Measurements from ENCODE around the gene NEBL.

Gene NEBL

DNA sequence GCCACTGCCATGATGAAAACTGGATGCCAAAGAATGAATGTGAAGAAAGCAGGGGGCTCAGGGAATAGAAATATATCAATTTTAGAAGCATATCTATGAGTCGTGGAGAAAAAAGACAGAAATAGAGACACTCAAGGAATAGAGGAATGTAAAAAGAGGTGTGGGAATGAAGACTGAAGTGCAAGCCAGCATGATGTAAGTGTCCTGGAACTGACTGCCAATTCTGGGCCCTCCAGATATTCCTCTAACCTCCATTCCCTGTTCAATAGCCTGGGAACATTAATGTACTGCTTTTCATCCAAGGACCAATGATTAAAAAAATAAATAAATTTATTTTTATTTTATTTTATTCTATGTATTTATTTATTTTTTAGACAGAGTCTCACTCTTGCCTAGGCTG is 40.6 kb downstream of the NEBL start:
- DNase-seq: no peak

DNA sequence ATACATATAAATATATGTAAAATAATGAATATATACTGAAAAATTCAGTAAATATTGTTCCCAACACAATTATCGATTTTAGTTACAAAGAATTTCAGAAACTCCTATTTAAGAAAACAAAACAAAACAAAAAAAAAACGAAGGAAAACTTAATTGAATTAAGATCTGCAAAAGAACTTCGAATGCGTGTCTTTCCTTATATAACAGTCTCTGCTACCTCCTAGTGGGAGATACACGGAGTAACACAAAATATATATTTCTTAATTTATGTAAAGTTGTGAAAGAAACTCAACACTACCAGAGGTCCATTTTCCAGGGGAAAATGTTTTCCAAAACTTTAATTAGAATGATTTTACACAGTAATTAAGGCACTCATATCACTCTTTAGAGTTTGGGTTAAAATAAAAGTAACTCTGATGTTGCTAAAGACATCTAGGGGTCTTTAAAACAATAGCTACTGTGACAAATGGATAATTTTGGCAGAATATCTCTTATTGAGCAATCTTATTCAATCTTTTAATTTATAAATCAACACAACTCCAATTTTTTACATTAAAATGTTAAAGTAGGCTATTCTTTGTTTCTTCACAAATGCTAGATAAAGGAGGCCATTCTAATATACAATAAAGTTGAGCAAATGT is 41.6 kb downstream of the NEBL start:
- DNase-seq: peak; percentile 61

DNA sequence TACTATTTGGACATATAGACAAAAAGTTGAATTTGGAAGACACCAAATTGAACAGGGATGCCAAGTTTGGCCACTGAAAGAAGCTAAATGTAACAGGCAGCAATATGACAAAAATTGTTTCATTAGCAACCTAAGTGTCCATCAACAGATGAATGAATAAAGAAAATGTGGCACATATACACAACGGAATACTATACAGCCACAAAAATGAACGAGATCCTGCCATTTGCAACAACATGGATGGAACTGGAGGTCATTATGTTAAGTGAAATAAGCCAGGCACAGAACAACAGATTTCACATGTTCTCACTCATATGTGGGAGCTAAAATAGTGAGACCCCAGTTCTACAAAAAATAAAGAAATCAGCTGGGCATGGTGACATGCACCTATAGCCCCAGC is 43.8 kb downstream of the NEBL start:
- no peak for DNase-seq

DNA sequence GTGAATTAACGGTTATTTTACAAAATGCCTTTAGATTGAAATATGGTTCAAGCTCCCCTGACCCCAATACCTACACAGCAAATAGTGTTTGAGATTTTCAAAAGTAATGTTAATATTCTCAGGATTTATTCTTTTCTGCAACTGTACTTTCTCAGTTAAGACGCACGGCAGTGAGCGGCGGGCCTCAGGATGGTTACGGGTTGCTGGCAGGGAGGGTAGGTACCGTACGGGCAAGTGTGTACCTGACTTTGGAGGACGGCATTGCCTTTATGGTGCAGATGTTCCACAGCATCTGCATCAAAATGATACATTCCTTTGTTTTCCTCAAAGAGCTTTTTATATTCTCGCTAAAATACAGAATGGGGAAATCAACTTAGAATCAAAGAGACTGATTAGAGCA is 44.8 kb downstream of the NEBL start:
- DNase-seq: no peak

DNA sequence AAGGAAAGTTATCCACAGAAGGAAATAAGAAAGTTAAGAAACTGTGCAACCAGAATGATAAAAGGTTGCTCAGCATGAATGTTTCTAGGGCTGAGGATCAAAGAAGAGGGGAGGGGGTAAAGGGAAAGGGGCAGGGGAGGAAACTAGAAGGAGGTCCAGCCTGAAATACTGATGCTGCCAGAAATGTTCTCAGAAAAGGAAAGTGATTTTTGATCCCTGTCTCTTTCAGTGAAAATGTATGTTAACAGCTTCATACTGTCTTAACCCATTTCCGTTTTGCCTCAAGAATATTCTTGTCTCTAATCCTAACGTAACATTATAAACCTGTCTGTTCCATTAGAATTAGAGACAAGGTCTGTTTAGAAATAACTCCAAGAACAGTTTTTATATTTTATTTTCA is 49.6 kb downstream of the NEBL start:
- no peak for DNase-seq

DNA sequence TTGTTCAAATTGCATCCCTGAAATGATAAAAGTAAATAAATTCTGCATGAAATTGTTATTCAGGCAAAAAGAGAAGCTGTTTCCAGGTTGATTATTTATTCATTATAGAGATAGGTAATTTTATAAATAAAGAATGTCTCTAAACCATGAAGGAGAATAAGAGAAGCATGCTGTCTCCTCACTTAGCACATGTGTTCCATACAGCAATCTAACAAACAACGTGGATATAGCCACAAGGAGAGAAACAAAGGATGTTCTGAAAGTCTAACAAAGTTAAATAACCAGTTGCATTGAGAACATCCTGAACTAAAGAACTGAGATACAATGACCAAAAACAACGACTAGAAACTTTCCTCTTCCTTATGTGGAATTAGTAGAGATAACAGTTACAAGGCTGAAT is 50.8 kb downstream of the NEBL start:
- DNase-seq: no peak

DNA sequence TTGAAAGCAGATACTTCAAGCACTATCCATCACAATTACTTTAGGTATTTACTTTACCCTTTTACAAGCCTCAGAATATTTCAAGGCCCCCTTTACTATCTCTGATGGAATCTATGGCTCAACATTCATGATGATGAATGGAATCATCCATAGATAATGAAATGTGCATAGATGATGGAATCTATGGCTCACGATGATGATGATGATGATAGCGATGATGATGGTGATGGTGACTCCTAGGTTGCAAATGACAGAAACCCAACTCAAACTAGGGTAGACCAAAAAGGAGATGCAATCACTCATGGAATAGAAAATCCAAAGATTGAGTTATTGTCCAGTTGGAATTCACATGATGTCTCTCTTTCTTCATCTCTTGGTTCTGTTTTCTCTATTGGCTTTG is 55.7 kb downstream of the NEBL start:
- no peak for DNase-seq

DNA sequence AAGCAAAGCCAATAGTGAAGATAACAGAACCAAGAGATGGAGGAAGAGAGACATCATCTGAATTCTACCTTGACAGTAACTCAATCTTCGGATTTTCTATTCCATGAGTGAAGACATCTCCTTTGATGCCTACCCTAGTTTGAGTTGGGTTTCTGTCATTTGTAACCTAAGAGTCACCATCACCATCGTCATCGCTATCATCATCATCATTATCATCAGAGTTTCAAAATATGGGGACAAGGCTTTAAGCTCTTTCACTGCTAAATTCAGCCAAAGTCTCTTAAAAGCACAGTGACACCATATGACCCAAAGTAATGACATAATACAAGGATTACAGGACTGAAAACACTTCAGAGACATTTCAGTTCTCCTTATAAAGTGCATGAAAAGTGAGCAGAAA is 57.2 kb downstream of the NEBL start:
- no peak for DNase-seq

DNA sequence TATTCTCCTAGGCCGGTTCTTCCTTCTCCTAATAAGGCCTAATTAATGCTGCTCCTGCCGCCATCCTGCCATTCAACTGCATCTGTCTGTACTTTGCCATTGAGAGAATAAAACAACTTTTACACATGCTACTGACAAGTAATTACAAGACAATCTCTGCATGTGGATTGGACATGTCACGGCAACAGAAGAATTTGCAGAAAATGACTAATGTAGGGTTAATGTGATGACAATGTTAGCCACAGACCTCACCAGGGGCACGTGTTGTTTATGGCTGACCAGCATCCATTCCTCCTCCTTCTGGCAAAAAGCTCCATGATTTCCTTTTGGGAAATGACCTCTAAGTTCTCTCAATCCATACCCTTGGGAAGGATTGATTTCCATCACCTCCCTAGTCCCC is 58.0 kb downstream of the NEBL start:
- DNase-seq: no peak

DNA sequence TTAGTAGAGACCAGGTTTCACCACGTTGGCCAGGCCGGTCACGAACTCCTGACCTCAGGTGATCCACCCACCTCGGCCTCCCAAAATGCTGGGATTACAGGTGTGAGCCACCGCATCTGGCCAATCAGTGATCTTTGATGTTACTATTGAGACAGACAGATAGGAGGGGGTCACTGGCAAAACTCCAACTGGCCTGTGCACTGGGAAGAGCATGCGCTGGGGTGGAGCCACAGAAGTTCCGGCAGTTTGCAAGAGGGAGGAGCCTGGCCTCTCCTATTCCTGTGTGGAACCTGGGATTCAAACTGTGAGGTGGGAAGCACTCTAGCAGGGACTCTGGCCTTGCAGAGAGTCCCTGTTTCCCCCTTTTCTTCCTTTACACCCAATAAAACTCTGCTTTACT is 60.7 kb downstream of the NEBL start:
- DNase-seq: no peak

DNA sequence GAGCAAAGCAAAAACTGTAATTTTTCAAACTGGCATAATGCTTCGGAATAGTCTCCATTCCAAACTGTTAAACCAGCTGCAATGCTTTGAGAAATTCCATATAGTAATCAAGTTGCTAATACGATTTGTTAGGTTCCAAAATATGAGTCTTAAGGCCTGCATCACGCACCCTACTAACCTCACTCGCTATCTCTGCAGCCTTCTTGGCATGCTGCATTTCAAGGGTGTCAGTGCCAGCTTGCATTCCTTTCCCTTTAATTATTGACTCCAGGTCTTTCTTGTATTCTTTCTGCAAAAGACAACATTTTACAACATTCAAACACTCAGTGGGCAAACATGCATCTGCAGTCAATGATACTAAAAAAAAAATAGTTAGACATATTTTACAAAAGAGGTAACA is 61.8 kb downstream of the NEBL start:
- DNase-seq: no peak

DNA sequence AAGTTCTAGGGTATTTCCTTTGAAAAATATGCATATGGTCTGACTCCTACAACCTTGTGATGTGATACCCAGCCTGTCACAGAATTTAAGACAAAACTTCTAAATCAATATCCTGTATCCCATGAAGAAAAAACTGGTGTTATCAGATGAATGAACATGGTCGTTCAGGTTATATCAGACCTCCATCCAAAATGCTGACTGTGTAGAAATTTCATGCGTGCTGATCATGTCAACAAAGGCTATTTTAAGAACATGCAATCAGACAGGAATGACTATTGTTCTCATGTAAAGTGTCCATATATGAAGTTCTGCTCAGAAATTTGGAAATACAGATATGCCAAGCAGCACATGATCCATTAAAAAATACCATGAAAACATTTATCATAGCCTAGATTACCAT is 62.3 kb downstream of the NEBL start:
- no peak for DNase-seq

DNA sequence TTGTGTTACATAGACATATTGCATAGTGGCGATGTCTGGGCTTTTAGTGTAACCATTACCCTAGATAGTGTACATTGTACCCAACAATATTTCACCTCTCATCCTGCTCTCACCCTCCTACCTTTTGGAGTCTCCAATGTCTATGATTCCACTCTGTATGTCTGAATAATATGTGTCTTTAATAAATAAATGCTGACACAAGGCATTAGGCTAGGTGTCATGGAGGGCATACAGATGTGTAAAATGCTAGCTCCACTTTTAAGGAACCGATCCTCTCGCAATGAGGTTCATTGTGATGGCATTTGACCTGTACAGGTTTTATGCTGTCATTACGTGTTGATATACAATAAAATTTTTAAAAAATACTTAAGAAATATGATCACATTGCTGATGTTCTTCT is 74.3 kb downstream of the NEBL start:
- no peak for DNase-seq

DNA sequence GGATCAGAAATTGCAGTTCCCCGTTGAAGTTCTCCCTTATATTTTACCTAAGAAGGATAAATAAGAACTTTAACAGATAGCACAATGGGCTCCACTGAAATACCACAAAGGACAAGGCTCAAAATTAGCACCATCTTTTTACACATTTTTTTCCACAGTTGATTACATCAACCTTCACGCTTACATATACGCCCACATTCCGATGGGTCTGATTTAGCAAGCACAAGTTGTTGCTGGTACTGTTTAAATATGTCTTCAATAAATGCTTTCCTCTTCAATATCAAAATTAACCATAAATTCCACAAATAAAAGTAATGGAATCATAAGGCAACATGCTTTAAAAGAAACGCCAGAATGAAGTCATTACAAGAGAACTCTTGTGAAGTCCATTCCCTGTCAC is 79.5 kb downstream of the NEBL start:
- no peak for DNase-seq

DNA sequence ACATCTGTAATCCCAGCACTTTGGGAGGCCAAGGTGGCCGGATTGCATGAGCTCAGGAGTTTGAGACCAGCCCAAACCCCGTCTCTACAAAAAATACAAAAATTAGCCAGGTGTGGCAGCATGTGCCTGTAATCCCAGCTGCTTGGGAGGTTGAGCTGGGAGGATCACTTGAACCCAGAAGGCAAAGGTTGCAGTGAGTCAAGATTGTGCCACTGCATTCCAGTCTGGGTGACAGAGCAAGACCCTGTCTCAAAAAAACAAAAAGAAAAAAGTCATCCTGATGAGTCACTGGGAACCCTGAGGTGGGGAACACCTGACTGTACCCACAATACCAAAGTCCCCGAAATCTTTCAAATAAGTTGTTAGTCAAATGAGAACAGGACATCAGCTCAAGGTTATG is 80.0 kb downstream of the NEBL start:
- DNase-seq: no peak

DNA sequence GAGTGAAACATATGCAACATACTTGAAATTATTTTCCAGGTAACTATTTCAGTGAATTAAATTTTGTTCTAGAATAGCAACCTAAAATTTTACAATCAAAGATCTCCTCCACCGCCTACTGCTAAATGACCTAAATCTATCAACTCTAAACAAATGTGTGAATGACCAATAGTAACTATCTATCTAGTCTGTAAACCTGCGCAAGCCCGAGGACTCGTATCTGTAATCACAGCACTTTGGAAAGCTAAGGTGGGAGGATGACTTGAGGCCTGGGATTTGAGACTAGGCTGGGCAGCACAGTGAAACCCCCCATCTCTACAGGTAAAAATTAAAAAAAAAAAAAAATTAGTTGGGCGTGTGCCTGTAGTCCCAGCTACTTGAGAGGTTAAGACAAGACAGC is 83.0 kb downstream of the NEBL start:
- DNase-seq: no peak

DNA sequence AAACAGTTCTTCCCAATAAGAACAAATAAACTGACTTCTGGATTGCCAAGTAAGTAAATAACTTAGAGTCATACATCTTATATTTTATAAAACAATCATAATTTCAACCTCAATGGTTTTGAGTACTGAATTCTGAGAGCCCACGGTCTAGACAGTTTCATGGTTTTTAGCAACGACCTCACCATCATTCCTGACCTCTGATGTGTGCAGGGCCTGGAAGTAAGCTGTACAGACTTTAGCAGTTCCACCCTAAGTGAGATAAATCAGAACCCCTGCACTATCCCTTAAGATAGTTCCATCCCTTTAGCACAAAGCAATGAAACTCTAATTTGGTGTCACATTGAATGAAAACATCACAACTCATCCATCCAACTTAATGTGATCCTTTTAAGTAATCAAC is 86.0 kb downstream of the NEBL start:
- DNase-seq: peak; percentile 54

DNA sequence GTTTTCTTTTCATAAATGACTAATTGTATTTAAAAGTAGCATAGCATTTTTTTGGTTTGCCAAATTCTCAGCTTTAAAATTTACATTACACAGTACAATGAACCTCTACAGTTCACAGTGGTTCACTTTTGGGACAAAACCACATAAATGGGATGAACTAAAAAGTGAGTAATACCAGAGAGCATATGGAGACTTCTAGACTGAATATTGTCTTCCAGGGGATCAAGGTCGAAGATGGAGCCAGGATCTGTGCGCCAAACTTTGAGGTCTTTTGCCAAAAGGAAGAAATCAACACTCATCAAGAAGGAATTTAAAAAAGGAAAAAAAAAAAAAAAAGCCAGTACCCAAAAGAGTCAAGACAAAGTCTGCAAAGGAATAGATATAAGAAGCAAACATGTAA is 87.5 kb downstream of the NEBL start:
- DNase-seq: no peak

DNA sequence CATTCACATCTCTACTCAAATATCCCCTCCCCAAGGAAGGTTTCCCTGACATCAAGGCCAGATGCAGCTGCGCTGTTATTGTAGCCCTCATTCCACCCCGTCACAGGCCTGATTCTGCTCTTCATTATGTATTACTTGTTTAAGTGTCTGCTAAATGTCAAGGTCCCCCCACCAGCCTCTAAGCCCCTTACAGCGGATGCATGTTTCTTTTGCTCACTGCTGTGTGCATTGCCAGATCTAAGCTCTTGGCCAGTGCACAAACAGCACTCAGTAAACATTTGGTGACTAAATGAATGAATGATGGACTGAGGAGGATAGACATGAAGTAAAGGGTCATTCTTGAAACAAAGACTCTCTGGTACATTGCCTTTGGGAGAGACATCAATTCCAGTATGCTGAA is 90.6 kb downstream of the NEBL start:
- no peak for DNase-seq

DNA sequence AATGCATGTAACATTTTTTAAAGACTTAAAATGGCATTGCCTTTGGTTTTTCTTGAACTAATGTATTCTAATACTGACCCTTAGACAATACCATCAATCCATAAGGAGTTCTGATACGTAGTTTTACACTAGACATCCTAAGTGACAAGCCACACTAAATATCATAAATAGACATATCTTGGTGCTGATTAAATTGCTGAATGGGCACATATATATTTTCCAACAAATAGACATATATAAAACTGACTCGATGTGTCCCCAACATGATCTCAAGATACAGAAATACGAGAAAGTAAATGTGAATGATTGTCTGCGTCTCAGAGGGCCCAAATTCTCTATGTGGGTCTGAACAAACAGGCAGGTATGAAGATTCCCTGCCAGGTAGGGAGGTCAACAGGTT is 99.8 kb downstream of the NEBL start:
- DNase-seq: no peak

DNA sequence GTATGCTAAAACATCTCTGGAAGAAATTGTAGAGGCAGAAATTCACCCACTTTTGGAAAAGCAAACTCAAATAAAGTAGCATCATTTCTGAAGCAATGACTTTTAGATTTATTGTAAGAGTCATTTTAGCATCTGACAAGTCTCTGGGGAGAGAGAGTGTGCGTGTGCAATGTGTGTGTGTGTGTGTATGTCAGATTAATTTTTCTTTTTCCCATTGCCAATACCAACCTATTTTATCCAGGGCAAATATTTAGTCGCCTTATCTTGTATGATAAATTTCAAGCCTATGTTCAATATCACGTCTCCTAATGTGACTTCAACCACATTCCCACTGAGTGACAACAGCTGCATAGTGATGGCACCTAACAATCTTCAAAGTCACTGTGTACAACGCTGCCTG is 101.7 kb downstream of the NEBL start:
- no peak for DNase-seq

DNA sequence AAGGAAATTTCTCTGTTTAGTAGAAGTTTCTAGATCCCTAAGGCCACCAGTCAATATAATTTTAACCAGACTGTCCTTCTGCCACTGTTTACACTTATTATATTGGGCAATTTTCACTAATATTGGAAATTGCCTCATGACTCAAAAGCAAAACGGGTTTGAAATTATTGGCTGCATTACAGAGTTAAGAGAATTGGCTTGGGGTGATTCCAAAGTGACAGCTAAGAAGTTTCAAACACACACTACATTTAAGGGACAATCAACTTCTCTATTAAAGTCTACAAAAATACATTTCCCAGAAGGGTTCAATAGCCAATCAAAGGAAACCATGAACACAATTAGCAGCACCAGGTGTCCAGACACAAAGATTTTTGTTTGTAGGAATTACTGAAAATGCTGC is 111.9 kb downstream of the NEBL start:
- no peak for DNase-seq

DNA sequence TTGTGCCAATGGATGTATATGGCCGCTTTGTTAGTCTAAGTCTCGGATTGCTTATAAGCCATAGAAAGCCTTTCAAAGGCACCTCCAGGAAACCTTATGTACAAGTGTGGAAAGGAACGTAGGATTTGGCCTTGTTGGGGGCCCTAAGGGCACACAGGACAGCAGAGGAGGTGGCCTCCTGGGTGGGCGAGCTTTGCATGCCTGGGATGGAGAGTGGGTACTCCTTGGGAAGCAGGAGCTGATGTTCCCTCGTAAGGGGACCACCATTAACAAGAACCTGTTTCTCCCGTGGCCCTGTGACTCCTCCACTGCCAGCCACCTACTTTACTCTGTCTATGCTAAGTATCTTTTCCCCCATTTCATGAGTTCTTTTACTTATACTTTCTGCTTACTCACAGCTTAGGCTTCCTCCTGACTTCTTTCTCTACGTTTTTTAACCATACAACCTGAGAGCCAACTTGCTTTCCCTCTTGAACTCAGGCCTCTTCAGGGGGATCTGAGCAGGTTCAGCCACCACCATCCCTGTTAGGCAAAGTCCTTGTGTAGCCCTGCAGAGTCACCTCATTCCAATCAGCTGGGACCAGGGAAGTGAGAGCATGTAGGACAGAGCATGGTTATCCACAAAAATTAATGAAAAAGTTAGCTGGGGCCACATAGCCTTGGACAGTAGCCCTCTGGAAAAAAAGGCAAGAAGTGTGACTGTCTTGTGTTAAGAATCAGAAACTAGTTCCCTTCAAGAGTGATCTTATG is 118.9 kb downstream of the NEBL start:
- DNase-seq: no peak

DNA sequence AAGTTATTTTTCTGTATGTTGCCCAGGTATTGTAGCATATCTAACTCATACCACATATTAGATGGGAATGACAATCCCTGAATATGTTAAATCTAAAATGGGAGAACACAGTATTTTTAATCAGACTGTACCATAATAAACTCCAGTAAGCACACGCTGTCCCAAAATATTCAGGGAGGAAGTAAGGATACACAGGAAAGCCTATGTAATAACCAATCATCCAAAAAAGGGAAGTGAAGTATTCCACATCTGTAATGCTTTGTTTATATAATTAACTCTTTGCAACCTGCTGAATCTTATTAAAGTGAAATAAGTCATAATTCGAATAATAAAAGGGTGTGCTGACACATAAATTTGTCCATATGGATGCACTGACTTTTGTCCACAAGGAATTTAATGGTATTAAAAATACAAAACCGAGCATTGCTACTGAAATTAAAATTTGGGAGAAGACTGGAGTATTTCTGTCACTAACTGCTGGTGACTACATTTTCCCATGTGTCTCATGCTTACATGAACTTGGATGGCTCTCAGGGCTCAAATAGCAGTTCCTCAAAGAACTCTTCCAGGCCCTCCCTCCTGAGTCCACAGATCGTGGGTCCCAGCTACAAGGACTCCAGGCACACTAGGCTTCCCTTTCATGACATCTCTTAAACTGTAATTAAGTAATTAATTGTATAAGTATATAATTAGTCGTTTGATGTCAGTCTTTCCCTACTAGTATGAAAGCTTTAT is 120.6 kb downstream of the NEBL start:
- DNase-seq: no peak
